HG02870 (cell line): ENCODE measurements around the gene LPCAT1.
"Not testable (repeated sequence)": the region's sequence is repeated elsewhere in the genome, so short reads cannot be mapped to it uniquely, and the experiment has no call there.

Experiments used
- ATAC-seq: cut with Tn5 transposase; IDR thresholded peaks from one replicate; pipeline ENCODE4 v1.9.1; 2021; ENCODE audit warnings: mild to moderate bottlenecking, moderate library complexity; ENCODE audit not compliant: unreplicated experiment

LPCAT1 gene

DNA sequence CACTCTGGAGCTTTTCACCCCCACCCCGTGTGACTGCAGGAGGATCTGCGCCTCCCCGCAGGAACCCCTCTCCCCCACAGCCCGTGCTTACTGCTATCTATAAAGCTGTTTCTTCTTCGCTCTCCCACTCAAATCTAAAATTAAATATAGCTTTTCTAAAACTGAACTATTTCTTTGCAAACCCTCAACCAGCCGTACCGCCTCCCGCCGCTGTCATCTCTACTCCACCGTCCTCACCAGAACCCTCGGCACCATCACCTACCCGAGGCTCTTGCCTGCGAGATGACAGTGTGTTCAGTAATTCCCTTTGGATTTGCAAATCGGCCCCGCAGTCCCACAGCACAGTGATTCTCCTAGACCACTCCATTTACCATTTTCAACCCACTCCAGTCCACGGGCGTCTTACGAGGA lies 13.6 kb downstream of the LPCAT1 start:
- no peak for ATAC-seq

DNA sequence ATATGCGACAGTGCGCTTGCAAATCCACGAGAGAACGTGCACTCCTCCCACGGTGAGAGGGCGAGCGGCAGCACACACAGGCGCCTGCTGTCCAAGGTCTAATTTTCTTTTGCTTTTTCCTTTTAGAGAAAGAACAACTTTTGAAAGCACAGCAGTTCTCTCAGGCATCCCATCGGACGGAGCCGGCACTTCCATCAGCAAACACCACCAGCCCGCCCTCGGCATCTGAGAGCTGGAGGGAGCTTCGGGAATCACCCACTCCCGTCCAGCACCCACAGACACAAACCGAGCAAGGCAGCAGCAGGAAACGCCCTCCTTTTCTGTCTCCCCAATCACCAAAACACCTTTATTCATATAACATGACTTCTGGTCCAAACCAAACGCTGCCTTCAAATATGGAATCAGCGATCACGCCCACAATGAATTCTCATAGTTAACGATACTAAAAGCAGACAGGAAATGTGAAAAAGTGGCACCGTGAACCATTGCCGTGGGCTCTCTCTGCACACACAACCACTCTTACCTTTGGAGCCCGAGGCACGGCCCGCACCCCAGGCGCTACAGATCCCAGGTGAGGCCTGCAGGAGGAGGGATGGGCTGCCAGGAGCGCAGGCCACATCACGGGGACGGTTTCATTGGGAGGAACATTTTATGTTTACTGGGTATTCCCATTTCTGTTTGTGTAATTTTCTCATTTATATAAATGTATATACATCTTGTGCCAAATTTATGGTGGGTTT lies 14.2 kb downstream of the LPCAT1 start:
- ATAC-seq = no peak

- ATAC-seq = no peak
Measured at GRCh38 chr5:1508659-1509290, 15.0 kb downstream of the LPCAT1 start.

- no peak for ATAC-seq
Measured at GRCh38 chr5:1507961-1508658, 15.7 kb downstream of the LPCAT1 start.

DNA sequence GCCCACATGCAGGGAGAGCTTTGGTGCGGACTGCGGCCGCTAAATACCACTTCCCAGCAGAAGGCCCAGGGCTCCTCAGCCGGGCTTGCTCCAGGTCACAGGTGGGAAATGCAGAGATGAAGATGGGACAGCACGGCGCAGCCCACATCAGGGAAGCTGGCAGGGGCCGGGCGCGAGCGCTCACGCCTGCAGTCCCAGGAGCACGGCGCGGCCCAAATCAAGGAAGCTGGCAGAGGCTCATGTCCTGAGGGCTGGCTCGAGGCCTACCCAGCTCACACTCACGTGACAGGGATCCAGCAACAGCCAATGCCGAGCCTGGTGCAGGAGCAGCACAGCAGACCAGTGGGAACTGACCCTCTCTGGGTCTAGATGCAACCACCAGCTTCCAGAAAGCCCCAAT lies 16.3 kb downstream of the LPCAT1 start:
- no peak for ATAC-seq

GRCh38 chr5:1507014-1507375 lies 16.8 kb downstream of the LPCAT1 start:
- ATAC-seq = no peak

DNA sequence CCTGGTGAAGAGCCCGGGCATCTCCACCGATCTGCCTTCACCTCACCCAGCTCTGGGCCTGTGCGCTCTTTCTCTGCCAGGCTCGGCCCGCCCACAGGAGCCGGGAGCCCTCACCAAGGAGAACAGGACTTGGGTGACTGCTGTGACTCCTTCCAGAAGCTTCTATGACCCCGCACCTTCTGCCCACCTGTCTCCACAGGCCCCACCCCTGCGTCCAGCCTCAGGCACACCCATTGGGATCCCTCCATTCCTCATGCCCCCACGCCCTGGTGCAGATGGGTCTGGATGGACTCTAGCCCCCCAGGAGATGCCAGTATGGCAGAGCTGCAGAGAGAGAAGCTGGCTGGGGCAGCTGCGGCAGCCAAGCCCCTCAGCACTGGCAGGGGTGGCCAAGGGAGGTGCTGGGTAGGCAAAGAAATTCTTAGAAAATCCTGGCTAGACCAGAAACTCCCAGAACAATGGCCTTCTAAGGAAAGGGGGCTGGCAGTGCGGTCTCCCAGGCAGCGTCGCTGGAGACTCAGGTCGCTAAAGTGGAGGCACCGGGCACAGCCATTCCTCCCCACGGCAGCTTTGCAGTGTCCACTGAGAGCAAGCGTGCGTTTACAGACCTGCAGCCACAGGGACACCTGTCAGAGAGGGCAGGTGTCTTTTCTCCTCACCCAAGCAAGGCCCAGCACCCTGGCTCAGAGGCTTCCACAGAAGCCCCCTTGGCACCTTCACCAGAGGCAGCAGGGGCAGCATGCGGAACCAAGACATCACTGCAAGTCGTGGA lies 17.3 kb downstream of the LPCAT1 start:
- ATAC-seq = no peak

- ATAC-seq = no peak
Measured at GRCh38 chr5:1505506-1506241, 18.1 kb downstream of the LPCAT1 start.

GRCh38 chr5:1505089-1505488 lies 18.7 kb downstream of the LPCAT1 start:
- ATAC-seq = not testable (repeated sequence)

- ATAC-seq = no peak
Measured at GRCh38 chr5:1504617-1505016, 19.1 kb downstream of the LPCAT1 start.

DNA sequence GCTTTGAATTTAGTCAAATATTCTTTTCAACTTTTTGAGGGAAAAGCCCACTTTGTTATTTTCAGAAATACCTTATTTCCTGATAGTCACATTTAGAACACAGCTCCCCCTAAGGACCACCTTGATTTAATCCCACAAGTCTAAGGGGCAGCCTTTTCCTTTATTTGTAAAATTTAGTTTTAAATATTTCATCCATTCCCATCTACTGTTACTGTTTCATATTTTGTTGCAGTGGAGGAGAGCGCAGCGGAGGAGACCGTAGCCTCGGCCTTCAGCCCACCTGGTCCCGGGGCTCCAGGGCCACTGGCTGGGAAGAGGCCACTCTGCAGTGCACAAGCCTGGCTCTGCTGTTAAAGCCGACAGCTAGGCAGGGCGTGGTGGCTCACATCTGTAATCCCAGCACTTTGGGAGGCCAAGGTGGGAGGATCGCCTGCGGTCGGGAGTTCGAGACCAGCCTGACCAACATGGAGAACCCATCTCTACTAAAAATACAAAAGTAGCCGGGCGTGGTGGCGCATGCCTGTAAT lies 19.6 kb downstream of the LPCAT1 start:
- no peak for ATAC-seq

DNA sequence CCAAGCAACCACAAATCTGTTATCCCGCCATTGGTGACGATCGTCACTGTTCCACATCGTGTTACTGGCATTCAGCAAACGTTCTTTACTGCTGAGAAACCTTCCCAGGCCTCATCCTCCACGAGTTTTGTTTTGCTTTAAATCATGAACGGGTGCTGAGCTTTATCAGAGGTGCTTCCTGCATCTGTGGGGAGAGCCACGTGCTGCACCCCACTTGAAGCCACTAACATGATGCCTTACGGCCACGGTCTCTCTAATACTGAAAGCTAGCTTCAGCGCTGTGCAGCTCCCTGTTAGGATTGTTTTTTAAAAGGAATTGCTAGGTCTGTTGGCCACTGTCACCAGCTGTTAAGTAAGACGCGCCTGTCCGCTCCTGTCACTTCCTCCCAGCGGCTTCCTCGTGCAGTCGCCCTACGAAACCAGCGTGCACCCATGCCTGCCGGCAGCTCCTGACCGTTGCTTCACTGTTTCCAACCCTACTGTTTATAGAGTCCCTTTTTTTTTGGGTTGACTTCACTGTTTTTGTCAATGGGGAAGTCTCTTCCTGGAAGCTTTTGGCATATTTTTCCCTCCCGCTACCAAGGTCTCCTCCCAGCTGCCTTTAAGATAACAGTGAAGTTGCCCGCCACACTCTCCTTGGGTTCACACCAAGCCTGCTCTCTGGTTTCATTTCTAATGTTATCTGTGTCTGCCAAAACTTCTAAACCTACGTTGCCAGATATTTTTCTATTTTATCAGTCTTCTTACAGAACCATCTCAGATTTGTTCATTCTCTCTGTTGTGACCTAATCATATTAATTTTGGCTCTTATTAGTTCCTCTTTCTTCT lies 20.3 kb downstream of the LPCAT1 start:
- peak; percentile 20 for ATAC-seq

DNA sequence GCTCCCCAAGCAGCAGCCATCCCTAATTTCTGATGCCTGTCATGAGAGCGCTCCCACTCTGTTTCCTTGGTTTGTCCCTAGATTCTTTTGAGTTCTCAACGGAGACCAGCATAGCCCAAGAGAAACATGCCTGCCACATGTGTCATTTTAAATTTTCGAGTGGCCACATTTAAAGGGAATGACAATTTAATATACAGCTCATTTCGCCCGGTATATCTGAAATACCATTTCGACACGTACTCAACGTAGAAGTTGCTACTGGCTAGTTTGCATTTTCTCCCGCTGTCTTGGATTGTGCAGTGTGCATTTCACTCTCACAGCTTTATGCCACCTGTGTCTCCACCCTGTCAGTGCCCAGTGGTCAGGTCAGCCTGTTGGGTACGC lies 21.0 kb downstream of the LPCAT1 start:
- ATAC-seq = no peak

DNA sequence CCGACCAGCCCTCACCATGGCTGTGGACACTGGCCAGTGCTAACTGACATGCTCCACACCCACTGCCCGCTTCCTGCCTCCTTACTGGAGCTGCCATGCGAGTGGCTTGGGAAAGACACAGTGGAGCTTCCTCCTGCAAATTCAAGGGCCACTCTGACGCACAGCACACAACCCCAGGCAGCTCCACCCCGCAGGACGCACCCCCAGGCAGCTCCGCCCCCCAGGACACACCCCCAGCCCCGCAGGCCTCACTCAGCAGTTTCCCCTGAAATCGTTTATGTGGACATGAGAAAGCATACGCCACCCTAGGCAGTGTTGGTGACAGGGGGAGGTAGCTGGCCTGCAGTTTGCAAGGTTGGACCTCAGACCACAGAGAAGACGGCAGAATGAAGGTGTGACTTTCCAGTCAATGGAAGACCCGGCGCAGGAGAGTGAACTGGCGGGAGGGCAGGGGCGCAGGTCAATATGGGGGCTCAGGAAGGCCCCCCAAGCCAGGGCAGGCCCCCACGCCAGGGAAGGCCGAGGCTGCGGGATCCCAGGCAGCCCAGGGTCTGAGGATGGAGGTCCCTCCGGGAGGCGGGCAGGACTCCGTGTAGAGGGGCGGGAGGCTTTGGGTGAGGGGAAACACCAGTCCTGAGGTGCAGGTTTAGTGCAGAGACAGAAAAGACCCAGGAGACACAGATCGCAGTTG lies 21.6 kb downstream of the LPCAT1 start:
- ATAC-seq = no peak

- ATAC-seq = no peak
Measured at GRCh38 chr5:1501372-1502045, 22.3 kb downstream of the LPCAT1 start.

- no peak for ATAC-seq
Measured at GRCh38 chr5:1500411-1501091, 23.2 kb downstream of the LPCAT1 start.

- ATAC-seq = no peak
Measured at GRCh38 chr5:1499851-1500250, 23.9 kb downstream of the LPCAT1 start.
